IPS-NIHi11 (cell line): ENCODE results near the gene PPP4R4.

ENCODE experiments used
- DNase-seq: peaks from one replicate; pipeline ENCODE4 v3.0.0; 2012; ENCODE audit warnings: mixed read lengths, low spot score

The PPP4R4 gene

DNA sequence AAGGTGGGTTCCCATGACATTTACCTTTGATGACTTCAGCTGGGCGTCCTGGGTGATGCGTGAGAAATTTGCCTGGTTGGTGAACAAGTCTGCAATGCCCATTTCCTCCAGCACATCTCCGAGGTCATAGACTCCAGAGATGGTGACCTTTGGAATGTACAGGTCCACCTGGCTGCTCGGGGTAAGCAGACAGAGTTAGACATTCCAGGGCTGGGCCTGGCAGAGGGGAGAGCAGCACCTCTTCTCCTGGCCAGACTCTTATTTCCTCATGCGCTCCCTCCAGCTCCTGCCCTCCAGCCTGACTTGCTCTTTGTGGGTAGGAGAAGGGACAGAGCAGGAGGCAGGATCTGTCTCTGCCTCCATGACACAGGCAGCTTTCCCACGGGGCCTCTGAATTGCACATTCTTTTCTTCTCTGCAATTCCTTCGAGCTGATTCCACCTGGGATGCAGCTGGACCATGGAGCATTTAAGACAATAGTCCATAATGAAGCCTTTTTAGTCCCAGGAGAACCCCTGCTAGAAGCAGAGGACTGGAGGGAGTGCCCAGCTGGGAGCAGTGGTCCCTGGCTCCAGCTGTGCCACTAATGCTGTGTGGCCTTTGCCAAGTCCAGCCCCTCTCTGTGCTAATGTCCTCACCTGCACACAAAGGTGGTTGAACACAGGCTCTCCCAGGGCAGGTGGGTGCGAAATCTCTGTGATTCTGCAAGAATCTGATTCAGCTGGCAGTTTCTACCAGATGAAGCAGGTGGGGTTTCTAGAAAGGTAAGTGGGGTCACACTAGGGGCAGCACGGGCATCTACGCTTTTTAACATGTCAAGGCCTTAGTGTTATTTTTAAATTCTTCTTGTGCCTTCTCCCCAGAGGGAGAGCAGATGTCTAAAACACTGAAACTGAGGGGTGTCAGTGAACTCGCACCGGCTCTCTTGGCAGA lies 132.2 kb downstream of the PPP4R4 start:
- no peak for DNase-seq

- DNase-seq: peak; percentile 66
Measured at GRCh38 chr14:94307410-94307992, 133.4 kb downstream of the PPP4R4 start.

- no peak for DNase-seq
Measured at GRCh38 chr14:94309721-94310120, 135.6 kb downstream of the PPP4R4 start.

DNA sequence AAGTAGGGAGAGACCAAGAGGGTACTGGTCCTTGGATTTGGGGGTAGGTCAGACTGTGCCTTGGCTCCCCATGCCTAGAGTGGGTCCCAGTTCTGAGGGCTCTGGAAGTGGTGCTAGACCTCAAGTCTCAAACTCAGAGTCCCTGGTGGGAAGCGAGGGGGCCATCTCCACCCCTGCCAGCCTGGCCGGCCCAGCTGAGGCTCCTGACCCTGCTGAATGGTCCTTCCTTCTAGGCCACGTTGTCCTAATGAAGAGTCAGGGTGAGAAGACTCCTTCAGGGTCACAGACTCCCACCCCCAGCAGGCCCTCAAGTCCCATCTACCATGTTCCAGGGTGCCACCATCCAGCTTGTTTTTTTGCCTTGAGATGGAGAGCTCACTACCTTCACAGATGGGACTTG lies 136.1 kb downstream of the PPP4R4 start:
- DNase-seq: no peak

GRCh38 chr14:94312481-94313246 lies 138.5 kb downstream of the PPP4R4 start:
- no peak for DNase-seq

- no peak for DNase-seq
Measured at GRCh38 chr14:94313991-94314655, 140.0 kb downstream of the PPP4R4 start.

- DNase-seq: no peak
Measured at GRCh38 chr14:94314890-94315289, 140.8 kb downstream of the PPP4R4 start.

GRCh38 chr14:94316692-94317091 lies 142.6 kb downstream of the PPP4R4 start:
- DNase-seq: no peak

DNA sequence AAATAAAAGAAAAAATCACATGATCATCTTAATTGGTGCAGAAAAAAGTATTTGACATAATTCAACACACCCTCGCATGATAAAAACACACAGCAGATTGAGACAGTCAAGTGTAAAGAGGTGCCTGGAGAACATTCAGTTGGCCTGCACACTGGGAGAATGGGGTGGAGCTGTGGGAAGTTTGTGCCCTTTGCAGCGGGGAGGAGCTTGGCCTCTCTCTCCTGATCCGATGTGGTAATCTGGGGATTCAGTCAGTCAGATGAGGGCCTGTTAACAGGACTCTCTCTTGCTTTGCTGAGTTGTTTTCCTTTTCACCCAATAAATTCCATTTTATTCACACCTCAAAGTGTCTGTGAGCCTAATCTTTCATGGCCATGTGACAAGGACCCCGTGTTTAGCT lies 143.1 kb downstream of the PPP4R4 start:
- no peak for DNase-seq

DNA sequence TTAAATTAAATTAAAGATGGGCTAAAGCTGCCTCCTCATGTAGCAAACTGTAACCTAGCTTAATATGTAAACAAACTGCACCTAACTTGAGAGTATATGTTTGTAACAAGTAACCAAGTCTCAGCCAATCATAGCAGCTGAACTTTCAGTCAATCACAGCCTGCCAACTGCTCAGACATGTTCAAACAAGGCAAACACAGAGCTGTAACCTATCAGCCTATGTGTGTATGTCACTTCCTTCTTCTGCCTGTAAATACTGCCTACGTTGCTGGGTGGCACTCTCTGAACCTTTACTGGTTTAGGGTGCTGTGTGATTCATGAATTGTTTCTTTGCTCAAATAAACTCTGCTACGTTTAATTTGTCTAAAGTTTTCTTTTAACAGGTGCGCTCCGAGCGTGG lies 146.1 kb downstream of the PPP4R4 start:
- no peak for DNase-seq

- DNase-seq: no peak
Measured at GRCh38 chr14:94321421-94322271, 147.5 kb downstream of the PPP4R4 start.

GRCh38 chr14:94322648-94323570 lies 148.8 kb downstream of the PPP4R4 start, which contains the start of gene SERPINA6:
SERPINA6 (minus strand) TSS chr14:94323336; CDS start chr14:94314648, 8,688 bp downstream.
- DNase-seq: no peak

- DNase-seq: no peak
Measured at GRCh38 chr14:94328196-94328595, 154.1 kb downstream of the PPP4R4 start.
